ENCODE data around the gene MAPK11.
A peak's percentile ranks its signal among the peaks of the same experiment; 100 is the strongest.

MAPK11 gene

GRCh38 chr22:50236731-50237409 is 33.3 kb downstream of the MAPK11 start:
- peak overlapping the region in 1 of 3 experiments; percentile 12 for H3K4me3 Mint-ChIP-seq
- H3K4me1 Mint-ChIP-seq, result peaks cover 17% of the 10 kb centered on the region

GRCh38 chr22:50233223-50233622 is 37.0 kb downstream of the MAPK11 start:
- no peak overlapping the region for H3K4me3 Mint-ChIP-seq
- no peaks in the 10 kb centered on the region for H3K9me3 Mint-ChIP-seq
- peaks cover 6% of the 10 kb centered on the region for H3K4me1 Mint-ChIP-seq
- TF ChIP-seq, protein P1, sequence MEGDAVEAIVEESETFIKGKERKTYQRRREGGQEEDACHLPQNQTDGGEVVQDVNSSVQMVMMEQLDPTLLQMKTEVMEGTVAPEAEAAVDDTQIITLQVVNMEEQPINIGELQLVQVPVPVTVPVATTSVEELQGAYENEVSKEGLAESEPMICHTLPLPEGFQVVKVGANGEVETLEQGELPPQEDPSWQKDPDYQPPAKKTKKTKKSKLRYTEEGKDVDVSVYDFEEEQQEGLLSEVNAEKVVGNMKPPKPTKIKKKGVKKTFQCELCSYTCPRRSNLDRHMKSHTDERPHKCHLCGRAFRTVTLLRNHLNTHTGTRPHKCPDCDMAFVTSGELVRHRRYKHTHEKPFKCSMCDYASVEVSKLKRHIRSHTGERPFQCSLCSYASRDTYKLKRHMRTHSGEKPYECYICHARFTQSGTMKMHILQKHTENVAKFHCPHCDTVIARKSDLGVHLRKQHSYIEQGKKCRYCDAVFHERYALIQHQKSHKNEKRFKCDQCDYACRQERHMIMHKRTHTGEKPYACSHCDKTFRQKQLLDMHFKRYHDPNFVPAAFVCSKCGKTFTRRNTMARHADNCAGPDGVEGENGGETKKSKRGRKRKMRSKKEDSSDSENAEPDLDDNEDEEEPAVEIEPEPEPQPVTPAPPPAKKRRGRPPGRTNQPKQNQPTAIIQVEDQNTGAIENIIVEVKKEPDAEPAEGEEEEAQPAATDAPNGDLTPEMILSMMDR (IDR thresholded peaks at IDR 0.05; ENCODE audit: unreplicated experiment in 3 of 3), result no peak
- H3K27ac Mint-ChIP-seq, result no peak overlapping the region
- peaks cover 24% of the 10 kb centered on the region for H3K36me3 Mint-ChIP-seq (ENCODE audit: low read depth)
- H3K27me3 Mint-ChIP-seq (ENCODE audit: low read depth), result no peaks in the 10 kb centered on the region

More at GRCh38 chr22:50236731-50237409, 33.3 kb downstream of the MAPK11 start:
- Mint-ChIP-seq H3K36me3 (ENCODE audit: low read depth) (peaks cover 13% of the 10 kb centered on the region), H3K27ac (no peak overlapping the region), H3K9me3 (no peaks in the 10 kb centered on the region), H3K27me3 (ENCODE audit: low read depth) (no peaks in the 10 kb centered on the region)
- TF ChIP-seq, protein P1 (IDR thresholded peaks at IDR 0.05; ENCODE audit: unreplicated experiment in 3 of 3), result peak; percentile 50 to 54 (median 50)

- H3K27ac Mint-ChIP-seq, result no peak overlapping the region
- peaks cover 24% of the 10 kb centered on the region for H3K36me3 Mint-ChIP-seq (ENCODE audit: low read depth)
- TF ChIP-seq, protein P1 (IDR thresholded peaks at IDR 0.05; ENCODE audit: unreplicated experiment in 3 of 3), result no peak
- H3K4me1 Mint-ChIP-seq, result peaks cover 6% of the 10 kb centered on the region
- H3K27me3 Mint-ChIP-seq (ENCODE audit: low read depth), result no peaks in the 10 kb centered on the region
- no peaks in the 10 kb centered on the region for H3K9me3 Mint-ChIP-seq
- no peak overlapping the region for H3K4me3 Mint-ChIP-seq
Measured at GRCh38 chr22:50232481-50233151, 37.6 kb downstream of the MAPK11 start.

DNA sequence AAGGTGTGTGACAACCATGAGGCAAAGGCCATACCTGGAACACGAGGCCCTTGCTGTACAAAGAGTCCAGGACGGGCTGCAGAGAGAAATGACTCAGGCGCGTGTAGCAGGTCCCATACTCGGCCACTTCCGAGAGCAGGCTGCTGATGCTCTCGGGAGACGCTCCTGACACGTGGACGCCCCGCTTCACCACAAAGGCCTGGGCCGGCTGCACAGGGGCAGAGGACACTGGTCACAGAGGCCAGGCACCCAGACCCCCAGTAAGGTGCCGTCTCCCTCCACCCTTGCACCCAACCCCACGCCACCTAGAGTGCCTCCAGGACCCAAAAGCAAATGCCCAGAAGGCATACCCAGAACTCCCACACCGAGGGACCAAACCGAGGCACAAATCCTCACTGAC is 40.8 kb downstream of the MAPK11 start:
- TF ChIP-seq, protein P1 (IDR thresholded peaks at IDR 0.05; ENCODE audit: unreplicated experiment in 3 of 3), result no peak
- no peaks in the 10 kb centered on the region for H3K4me1 Mint-ChIP-seq
- H3K9me3 Mint-ChIP-seq, result no peaks in the 10 kb centered on the region
- peaks cover 28% of the 10 kb centered on the region for H3K36me3 Mint-ChIP-seq (ENCODE audit: low read depth)
- H3K27me3 Mint-ChIP-seq (ENCODE audit: low read depth), result no peaks in the 10 kb centered on the region
- H3K27ac Mint-ChIP-seq, result no peak overlapping the region
- no peak overlapping the region for H3K4me3 Mint-ChIP-seq

DNA sequence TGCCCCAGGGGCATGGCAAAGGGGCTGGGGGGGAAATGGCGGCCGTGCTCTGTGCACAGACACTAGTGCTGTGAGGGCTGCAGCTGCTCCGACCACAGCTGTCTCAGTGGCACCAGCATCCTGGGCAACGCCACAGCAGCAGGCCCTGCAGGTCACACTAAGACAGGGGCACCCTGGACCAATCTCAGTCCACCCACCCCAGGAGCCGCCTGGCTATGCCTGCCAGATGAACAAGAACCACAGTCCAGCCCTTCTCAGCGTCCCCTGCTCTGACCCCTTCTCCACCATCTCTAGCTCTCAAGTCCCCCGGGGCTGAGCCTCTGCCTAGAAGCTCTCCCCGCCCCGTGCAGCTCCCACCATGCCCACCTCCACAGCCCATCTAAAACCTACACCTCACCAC is 41.8 kb downstream of the MAPK11 start:
- H3K4me1 Mint-ChIP-seq, result no peaks in the 10 kb centered on the region
- TF ChIP-seq, protein P1 (IDR thresholded peaks at IDR 0.05; ENCODE audit: unreplicated experiment in 3 of 3), result no peak
- no peaks in the 10 kb centered on the region for H3K27me3 Mint-ChIP-seq (ENCODE audit: low read depth)
- no peak overlapping the region for H3K27ac Mint-ChIP-seq
- peaks cover 31% of the 10 kb centered on the region for H3K36me3 Mint-ChIP-seq (ENCODE audit: low read depth)
- H3K9me3 Mint-ChIP-seq, result no peaks in the 10 kb centered on the region
- H3K4me3 Mint-ChIP-seq, result no peak overlapping the region

Data from nephron (organoid).